Endometrial microvascular endothelial cells (primary cell): Measurements from ENCODE around the gene ITGA2B. TPM values are rescaled to one million over a fixed set of nuclear protein-coding genes. Genes with fewer than 3 reads are reported as not detected.
"Not testable (repeated sequence)": the region's sequence is repeated elsewhere in the genome, so short reads cannot be mapped to it uniquely, and the experiment has no call there.

Source experiments
- in situ Hi-C: cut with HindIII; loops from 2 replicates; pipeline ENCODE4 v1.10.0; 2017; ENCODE audit warnings: low sequenced_read_pairs, low pct_unique_long_range_greater_than_20kb; ENCODE audit errors: inconsistent ontology term
- total RNA-seq: library from RNA; depleted of rRNA; stranded (reverse); fragments of >200 nt; gene quantifications from one replicate; pipeline ENCODE4 v1.2.3, GENCODE V29; 2015; ENCODE audit errors: inconsistent ontology term

ITGA2B gene
- total RNA-seq, 1 donor from 2014 or later = 0.46 TPM

- in situ Hi-C loops = no loop called here
Observed at GRCh38 chr17:44358066-44358465, 31.4 kb downstream of the ITGA2B start.

- in situ Hi-C loops = no loop called here
Observed at GRCh38 chr17:44356241-44356640, 33.2 kb downstream of the ITGA2B start.

- in situ Hi-C loops = no loop called here
Observed at GRCh38 chr17:44355642-44356099, 33.8 kb downstream of the ITGA2B start.

- in situ Hi-C loops = no loop called here
Observed at GRCh38 chr17:44354582-44355561, 34.6 kb downstream of the ITGA2B start.

- in situ Hi-C loops = no loop called here
Observed at GRCh38 chr17:44353672-44354331, 35.6 kb downstream of the ITGA2B start.

- in situ Hi-C loops = no loop called here
Observed at GRCh38 chr17:44352828-44353671, 36.4 kb downstream of the ITGA2B start.

- in situ Hi-C loops = no loop called here
Observed at GRCh38 chr17:44351961-44352827, 37.3 kb downstream of the ITGA2B start.

GRCh38 chr17:44351464-44351863 is 38.0 kb downstream of the ITGA2B start:
- in situ Hi-C loops = no loop called here

GRCh38 chr17:44350733-44351226 is 38.7 kb downstream of the ITGA2B start:
- in situ Hi-C loops = no loop called here

- in situ Hi-C loops = no loop called here
Observed at GRCh38 chr17:44349553-44350070, 39.8 kb downstream of the ITGA2B start.

GRCh38 chr17:44348988-44349364 is 40.5 kb downstream of the ITGA2B start:
- in situ Hi-C loops = no loop called here

- in situ Hi-C loops = no loop called here
Observed at GRCh38 chr17:44348234-44348987, 41.0 kb downstream of the ITGA2B start.

- in situ Hi-C loops = not testable (repeated sequence)
Observed at GRCh38 chr17:44347206-44348055, 42.0 kb downstream of the ITGA2B start.

GRCh38 chr17:44346064-44346844 is 43.2 kb downstream of the ITGA2B start:
- in situ Hi-C loops = no loop called here

GRCh38 chr17:44345454-44346026 is 43.9 kb downstream of the ITGA2B start:
- in situ Hi-C loops = no loop called here
